Measurements from ENCODE around the gene RHOXF2B. TPM values are rescaled to one million over a fixed set of nuclear protein-coding genes. Genes with fewer than 3 reads are reported as not detected.
"Not testable (repeated sequence)": the region's sequence is repeated elsewhere in the genome, so short reads cannot be mapped to it uniquely, and the experiment has no call there.

The RHOXF2B gene
- not detected for total RNA-seq
- polyA plus RNA-seq: not detected
- long read RNA-seq, donor 1: 0 reads
- long read RNA-seq, donor 2: 0 reads
- long read RNA-seq, donor 3: 0 reads
- long read RNA-seq, donor 4: 0 reads

GRCh38 chrX:120077590-120077989, at the start of gene RHOXF2B:
TSS of gene RHOXF2B (minus strand) at chrX:120077690. CDS start at chrX:120077552, 138 bp downstream.
- ATAC-seq; H3K27ac ChIP-seq (ENCODE audit: low read length); H3K9me3 ChIP-seq (ENCODE audit: control insufficient read depth, low read length); DNase-seq; H3K4me3 ChIP-seq (ENCODE audit: low read length); H3K4me1 ChIP-seq (ENCODE audit: control insufficient read depth, insufficient read depth, low read length); intact Hi-C loops (cut with DNase I); H3K27me3 ChIP-seq (ENCODE audit: control insufficient read depth, insufficient read depth): not testable (repeated sequence)
- WGBS: no CpG with 5 or more reads among the region's 15 CpGs

- WGBS: 90% methylated on average over 3 of the region's 3 CpGs
Measured at GRCh38 chrX:120125444-120125843, 48.0 kb upstream of the RHOXF2B start.

GRCh38 chrX:120120223-120120622, 42.7 kb upstream of the RHOXF2B start:
- no peaks in the 10 kb centered on the region for H3K9me3 ChIP-seq (ENCODE audit: control insufficient read depth, low read length)
- no peak overlapping the region for H3K27ac ChIP-seq (ENCODE audit: low read length)
- intact Hi-C loops (cut with DNase I): no loop called here
- DNase-seq: no peak
- no peak for ATAC-seq
- H3K4me1 ChIP-seq (ENCODE audit: control insufficient read depth, insufficient read depth, low read length): no peaks in the 10 kb centered on the region
- no peak overlapping the region for H3K4me3 ChIP-seq (ENCODE audit: low read length)
- WGBS: 85% methylated on average over 12 of the region's 12 CpGs
- H3K27me3 ChIP-seq (ENCODE audit: control insufficient read depth, insufficient read depth): no peaks in the 10 kb centered on the region

More at GRCh38 chrX:120125444-120125843, 48.0 kb upstream of the RHOXF2B start:
- DNase-seq (peak in 2 of 3 donors; percentile 60 to 64), ATAC-seq (peak; percentile 75 to 83)
- Histone ChIP-seq H3K9me3 (ENCODE audit: control insufficient read depth, low read length) (no peaks in the 10 kb centered on the region), H3K4me3 (ENCODE audit: low read length) (no peak overlapping the region), H3K27me3 (ENCODE audit: control insufficient read depth, insufficient read depth) (no peaks in the 10 kb centered on the region), H3K4me1 (ENCODE audit: control insufficient read depth, insufficient read depth, low read length) (peaks cover 4% of the 10 kb centered on the region), H3K27ac (ENCODE audit: low read length) (peak overlapping the region; percentile 37)
- intact Hi-C loops (cut with DNase I): no loop called here

GRCh38 chrX:120115438-120115963, 38.0 kb upstream of the RHOXF2B start, which contains the start of gene RHOXF1:
TSS of gene RHOXF1 (minus strand) at chrX:120115913. CDS start at chrX:120115862, 51 bp downstream.
- intact Hi-C loops (cut with DNase I): no loop called here
- DNase-seq: no peak
- WGBS: 97% methylated on average over 35 of the region's 35 CpGs
- Histone ChIP-seq H3K27me3 (ENCODE audit: control insufficient read depth, insufficient read depth) (no peaks in the 10 kb centered on the region), H3K4me1 (ENCODE audit: control insufficient read depth, insufficient read depth, low read length) (no peaks in the 10 kb centered on the region), H3K27ac (ENCODE audit: low read length) (no peak within 1 kb of the TSS), H3K9me3 (ENCODE audit: control insufficient read depth, low read length) (no peaks in the 10 kb centered on the region), H3K4me3 (ENCODE audit: low read length) (no peak within 1 kb of the TSS)
- no peak for ATAC-seq

GRCh38 chrX:120111611-120112010, 34.1 kb upstream of the RHOXF2B start:
- Histone ChIP-seq H3K4me1 (ENCODE audit: control insufficient read depth, insufficient read depth, low read length) (no peaks in the 10 kb centered on the region), H3K27ac (ENCODE audit: low read length) (no peak overlapping the region), H3K27me3 (ENCODE audit: control insufficient read depth, insufficient read depth) (no peaks in the 10 kb centered on the region), H3K4me3 (ENCODE audit: low read length) (no peak overlapping the region), H3K9me3 (ENCODE audit: control insufficient read depth, low read length) (no peaks in the 10 kb centered on the region)
- ATAC-seq: no peak
- DNase-seq: no peak
- intact Hi-C loops (cut with DNase I): no loop called here

- no peaks in the 10 kb centered on the region for H3K27me3 ChIP-seq (ENCODE audit: control insufficient read depth, insufficient read depth)
- H3K9me3 ChIP-seq (ENCODE audit: control insufficient read depth, low read length): no peaks in the 10 kb centered on the region
- 78% methylated on average over 1 of the region's 1 CpG for WGBS
- no peak overlapping the region for H3K27ac ChIP-seq (ENCODE audit: low read length)
- DNase-seq (no peak), ATAC-seq (no peak)
- intact Hi-C loops (cut with DNase I): no loop called here
- no peak overlapping the region for H3K4me3 ChIP-seq (ENCODE audit: low read length)
- H3K4me1 ChIP-seq (ENCODE audit: control insufficient read depth, insufficient read depth, low read length): no peaks in the 10 kb centered on the region
Measured at GRCh38 chrX:120109378-120109777, 31.9 kb upstream of the RHOXF2B start.

- 98% methylated on average over 2 of the region's 2 CpGs for WGBS
- H3K4me1 ChIP-seq (ENCODE audit: control insufficient read depth, insufficient read depth, low read length); H3K4me3 ChIP-seq (ENCODE audit: low read length); H3K9me3 ChIP-seq (ENCODE audit: control insufficient read depth, low read length); H3K27ac ChIP-seq (ENCODE audit: low read length); ATAC-seq; H3K27me3 ChIP-seq (ENCODE audit: control insufficient read depth, insufficient read depth); intact Hi-C loops (cut with DNase I); DNase-seq: not testable (repeated sequence)
Measured at GRCh38 chrX:120104707-120105106, 27.2 kb upstream of the RHOXF2B start.

GRCh38 chrX:120101057-120101456, 23.6 kb upstream of the RHOXF2B start:
- intact Hi-C loops (cut with DNase I); ATAC-seq; H3K4me3 ChIP-seq (ENCODE audit: low read length); H3K27me3 ChIP-seq (ENCODE audit: control insufficient read depth, insufficient read depth); H3K27ac ChIP-seq (ENCODE audit: low read length); DNase-seq; H3K9me3 ChIP-seq (ENCODE audit: control insufficient read depth, low read length); H3K4me1 ChIP-seq (ENCODE audit: control insufficient read depth, insufficient read depth, low read length): not testable (repeated sequence)
- WGBS: 80% methylated on average over 2 of the region's 2 CpGs

- Histone ChIP-seq H3K27me3 (ENCODE audit: control insufficient read depth, insufficient read depth) (no peaks in the 10 kb centered on the region), H3K27ac (ENCODE audit: low read length) (no peak overlapping the region), H3K4me3 (ENCODE audit: low read length) (no peak overlapping the region), H3K4me1 (ENCODE audit: control insufficient read depth, insufficient read depth, low read length) (peaks cover 2% of the 10 kb centered on the region), H3K9me3 (ENCODE audit: control insufficient read depth, low read length) (no peaks in the 10 kb centered on the region)
- no peak for ATAC-seq
- WGBS: 63% methylated on average over 2 of the region's 2 CpGs
- intact Hi-C loops (cut with DNase I): no loop called here
- DNase-seq: no peak
Measured at GRCh38 chrX:120090208-120090607, 12.7 kb upstream of the RHOXF2B start.

GRCh38 chrX:120087289-120088017, 10.0 kb upstream of the RHOXF2B start:
- intact Hi-C loops (cut with DNase I): no loop called here
- Histone ChIP-seq H3K27me3 (ENCODE audit: control insufficient read depth, insufficient read depth) (no peaks in the 10 kb centered on the region), H3K4me3 (ENCODE audit: low read length) (no peak overlapping the region), H3K9me3 (ENCODE audit: control insufficient read depth, low read length) (no peaks in the 10 kb centered on the region), H3K27ac (ENCODE audit: low read length) (no peak overlapping the region), H3K4me1 (ENCODE audit: control insufficient read depth, insufficient read depth, low read length) (peaks cover 2% of the 10 kb centered on the region)
- WGBS: 55% methylated on average over 10 of the region's 10 CpGs
- ATAC-seq (peak in 1 of 2 donors; percentile 25), DNase-seq (no peak)

- H3K9me3 ChIP-seq (ENCODE audit: control insufficient read depth, low read length); DNase-seq; H3K27me3 ChIP-seq (ENCODE audit: control insufficient read depth, insufficient read depth); H3K27ac ChIP-seq (ENCODE audit: low read length); intact Hi-C loops (cut with DNase I); H3K4me1 ChIP-seq (ENCODE audit: control insufficient read depth, insufficient read depth, low read length); H3K4me3 ChIP-seq (ENCODE audit: low read length): not testable (repeated sequence)
- ATAC-seq: peak in 1 of 2 donors; percentile 59
- WGBS: no CpG with 5 or more reads among the region's 12 CpGs
Measured at GRCh38 chrX:120085553-120086185, 8.2 kb upstream of the RHOXF2B start.

Data from right cardiac atrium (tissue), 5 donors.